Measurements from ENCODE around the gene GIMAP6. TPM values are rescaled to one million over a fixed set of nuclear protein-coding genes. Genes with fewer than 3 reads are reported as not detected.

The GIMAP6 gene
- total RNA-seq, 1 donor, result not detected

DNA sequence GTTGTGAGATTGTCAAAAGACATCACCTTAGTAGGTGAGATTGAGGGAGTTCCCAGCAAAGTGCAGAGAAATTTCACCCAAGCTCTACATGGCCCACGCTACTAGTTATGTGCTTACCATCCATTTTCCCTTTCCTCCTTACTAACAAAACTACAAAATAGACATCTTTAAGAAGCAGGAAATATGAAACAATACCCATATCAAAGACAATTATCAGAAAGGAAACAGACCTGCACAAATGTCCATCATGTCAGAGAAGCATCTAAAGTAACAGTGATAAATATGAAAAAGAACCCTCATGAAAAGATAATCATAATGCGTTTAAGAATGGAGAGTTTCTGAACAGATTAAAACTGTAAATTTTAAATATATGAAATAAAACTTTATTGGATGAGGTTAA is 36.8 kb downstream of the GIMAP6 start:
- TF ChIP-seq, protein P1, sequence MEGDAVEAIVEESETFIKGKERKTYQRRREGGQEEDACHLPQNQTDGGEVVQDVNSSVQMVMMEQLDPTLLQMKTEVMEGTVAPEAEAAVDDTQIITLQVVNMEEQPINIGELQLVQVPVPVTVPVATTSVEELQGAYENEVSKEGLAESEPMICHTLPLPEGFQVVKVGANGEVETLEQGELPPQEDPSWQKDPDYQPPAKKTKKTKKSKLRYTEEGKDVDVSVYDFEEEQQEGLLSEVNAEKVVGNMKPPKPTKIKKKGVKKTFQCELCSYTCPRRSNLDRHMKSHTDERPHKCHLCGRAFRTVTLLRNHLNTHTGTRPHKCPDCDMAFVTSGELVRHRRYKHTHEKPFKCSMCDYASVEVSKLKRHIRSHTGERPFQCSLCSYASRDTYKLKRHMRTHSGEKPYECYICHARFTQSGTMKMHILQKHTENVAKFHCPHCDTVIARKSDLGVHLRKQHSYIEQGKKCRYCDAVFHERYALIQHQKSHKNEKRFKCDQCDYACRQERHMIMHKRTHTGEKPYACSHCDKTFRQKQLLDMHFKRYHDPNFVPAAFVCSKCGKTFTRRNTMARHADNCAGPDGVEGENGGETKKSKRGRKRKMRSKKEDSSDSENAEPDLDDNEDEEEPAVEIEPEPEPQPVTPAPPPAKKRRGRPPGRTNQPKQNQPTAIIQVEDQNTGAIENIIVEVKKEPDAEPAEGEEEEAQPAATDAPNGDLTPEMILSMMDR (IDR thresholded peaks at IDR 0.05; ENCODE audit: insufficient read depth, low read depth, low read length), result no peak
- H3K4me3 ChIP-seq (ENCODE audit: low read depth, low read length), result no peak overlapping the region
- DNase-seq (ENCODE audit: low read depth), result no peak

DNA sequence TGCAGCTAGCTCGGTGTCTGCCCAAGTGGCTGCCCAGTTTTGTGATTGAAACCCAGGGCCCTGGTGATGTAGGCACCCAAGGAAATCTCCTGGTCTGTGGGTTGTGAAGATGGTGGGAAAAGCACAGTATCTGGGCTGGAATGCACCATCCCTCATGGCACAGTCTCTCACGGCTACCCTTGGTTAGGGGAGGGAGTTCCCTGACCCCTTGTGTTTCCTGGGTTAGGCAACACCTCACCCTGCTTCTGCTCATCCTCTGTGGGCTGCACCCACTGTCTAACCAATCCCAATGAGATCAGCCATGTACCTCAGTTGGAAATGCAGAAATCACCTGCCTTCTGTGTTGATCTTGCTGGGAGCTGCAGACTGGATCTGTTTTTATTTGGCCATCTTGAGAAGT is 37.4 kb downstream of the GIMAP6 start:
- no peak for DNase-seq (ENCODE audit: low read depth)
- TF ChIP-seq, protein P1 (IDR thresholded peaks at IDR 0.05; ENCODE audit: insufficient read depth, low read depth, low read length), result no peak
- H3K4me3 ChIP-seq (ENCODE audit: low read depth, low read length), result no peak overlapping the region

DNA sequence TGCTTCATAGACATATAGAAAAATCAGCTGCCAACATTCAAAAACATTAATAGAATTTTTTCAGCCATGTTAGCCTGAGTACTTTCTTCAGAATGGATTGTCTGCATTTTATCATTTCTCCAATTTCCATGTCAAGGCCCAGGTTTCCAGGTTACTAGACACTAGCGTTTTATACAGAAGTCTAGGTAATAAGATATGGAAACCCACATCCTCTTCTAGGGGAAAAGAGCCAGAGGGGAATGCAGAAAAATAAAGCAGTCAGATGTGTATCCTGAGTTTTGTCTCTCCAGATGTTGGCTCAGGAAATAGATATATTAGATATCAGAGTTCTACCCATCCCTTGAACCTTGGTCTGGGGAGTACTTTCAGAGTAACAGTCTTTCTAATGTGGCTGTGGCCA is 44.6 kb downstream of the GIMAP6 start:
- H3K4me3 ChIP-seq (ENCODE audit: low read depth, low read length), result no peak overlapping the region
- no peak for DNase-seq (ENCODE audit: low read depth)
- TF ChIP-seq, protein P1 (IDR thresholded peaks at IDR 0.05; ENCODE audit: insufficient read depth, low read depth, low read length), result no peak

DNA sequence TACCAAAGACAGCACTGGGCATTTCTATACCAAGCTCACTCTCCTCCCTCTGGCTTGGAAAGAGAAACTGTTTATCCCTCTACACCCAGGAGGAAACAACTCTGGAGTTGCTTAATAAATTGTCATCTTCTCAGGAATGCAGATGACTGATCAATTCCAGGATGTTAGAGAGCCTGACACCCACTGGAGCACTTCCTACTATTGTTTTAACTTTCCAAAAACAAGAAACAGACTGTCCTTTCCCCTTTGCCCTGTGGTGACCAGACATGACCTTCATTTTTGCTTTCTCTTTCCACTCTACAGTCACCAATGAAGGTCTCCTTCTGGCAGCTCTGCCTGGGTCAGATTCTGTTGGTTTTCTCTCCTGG is 45.4 kb downstream of the GIMAP6 start:
- TF ChIP-seq, protein P1 (IDR thresholded peaks at IDR 0.05; ENCODE audit: insufficient read depth, low read depth, low read length), result no peak

DNA sequence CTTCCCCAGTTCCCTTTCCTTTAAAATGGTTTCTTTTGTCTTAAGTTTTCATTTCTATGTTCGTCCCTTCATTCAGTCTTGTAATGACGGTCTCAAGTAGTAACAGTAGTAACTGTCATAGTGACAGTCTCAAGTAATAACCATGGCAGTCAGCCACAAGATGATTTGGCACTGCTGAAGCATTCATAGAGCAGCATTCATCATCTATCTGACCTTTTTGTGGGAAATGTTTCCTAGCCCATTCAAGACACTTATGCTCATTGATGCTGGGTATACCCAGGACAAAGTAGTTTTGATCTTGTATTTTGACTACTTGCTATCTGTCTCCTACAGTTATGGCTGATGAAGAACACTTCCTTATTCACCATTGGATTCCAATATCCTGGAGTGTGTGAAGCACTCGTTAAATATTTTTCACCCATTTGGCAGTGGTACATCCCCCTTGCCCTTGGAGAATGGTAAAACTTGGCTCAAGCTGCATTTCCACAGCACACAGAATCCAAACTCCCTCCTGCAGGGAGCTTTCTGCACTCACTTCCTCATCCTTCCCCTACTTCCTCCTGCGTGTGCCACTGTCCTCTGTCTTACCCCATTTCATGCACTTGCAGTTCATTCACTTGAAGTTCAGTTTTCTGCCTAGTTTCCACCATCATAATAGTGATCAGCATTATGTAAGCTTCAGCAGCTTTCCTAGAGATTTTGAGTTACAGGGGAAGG is 46.0 kb downstream of the GIMAP6 start:
- TF ChIP-seq, protein P1 (IDR thresholded peaks at IDR 0.05; ENCODE audit: insufficient read depth, low read depth, low read length), result no peak
- DNase-seq (ENCODE audit: low read depth), result no peak

More for the DNA sequence above, 45.4 kb downstream of the GIMAP6 start:
- DNase-seq (ENCODE audit: low read depth), result no peak
- no peak overlapping the region for H3K4me3 ChIP-seq (ENCODE audit: low read depth, low read length)

DNA sequence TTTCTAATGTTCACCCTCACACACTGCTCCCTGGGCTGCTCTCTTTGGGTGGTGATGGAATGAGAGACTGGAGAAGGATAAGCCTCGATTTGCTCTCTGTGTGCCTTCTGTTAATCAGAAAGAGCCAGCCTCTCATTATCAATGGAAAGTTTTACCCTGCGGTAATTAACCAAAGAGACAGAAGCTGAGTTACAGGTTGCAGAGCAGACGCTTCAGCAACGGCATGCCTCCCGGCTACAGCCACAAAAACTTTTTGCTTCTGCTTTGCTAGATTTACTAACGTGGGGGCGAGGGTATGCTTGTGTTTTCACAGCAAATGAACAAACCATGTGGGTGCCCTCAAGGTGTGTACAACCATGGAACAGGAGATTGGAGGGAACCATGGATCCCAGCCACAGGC is 47.0 kb downstream of the GIMAP6 start:
- DNase-seq (ENCODE audit: low read depth), result no peak
- H3K4me3 ChIP-seq (ENCODE audit: low read depth, low read length), result no peak overlapping the region
- TF ChIP-seq, protein P1 (IDR thresholded peaks at IDR 0.05; ENCODE audit: insufficient read depth, low read depth, low read length), result no peak

More for the DNA sequence above, 46.0 kb downstream of the GIMAP6 start:
- no peak overlapping the region for H3K4me3 ChIP-seq (ENCODE audit: low read depth, low read length)

Measured in fibroblast of villous mesenchyme (primary cell).